HL-60 (cell line): ENCODE data around the gene ABLIM1.

ENCODE experiments used
- REST ChIP-seq: IDR thresholded peaks from 2 replicates; pipeline ENCODE4 v1.6.1; 2012; ENCODE audit warnings: low read depth; ENCODE audit not compliant: insufficient replicate concordance
- TF ChIP-seq, protein P1 (sequence below): IDR thresholded peaks from one replicate; pipeline ENCODE4 v1.5.1; 2011; ENCODE audit warnings: low read length, control low read depth, inconsistent platforms; ENCODE audit not compliant: insufficient read depth

- TF ChIP-seq, protein P1, sequence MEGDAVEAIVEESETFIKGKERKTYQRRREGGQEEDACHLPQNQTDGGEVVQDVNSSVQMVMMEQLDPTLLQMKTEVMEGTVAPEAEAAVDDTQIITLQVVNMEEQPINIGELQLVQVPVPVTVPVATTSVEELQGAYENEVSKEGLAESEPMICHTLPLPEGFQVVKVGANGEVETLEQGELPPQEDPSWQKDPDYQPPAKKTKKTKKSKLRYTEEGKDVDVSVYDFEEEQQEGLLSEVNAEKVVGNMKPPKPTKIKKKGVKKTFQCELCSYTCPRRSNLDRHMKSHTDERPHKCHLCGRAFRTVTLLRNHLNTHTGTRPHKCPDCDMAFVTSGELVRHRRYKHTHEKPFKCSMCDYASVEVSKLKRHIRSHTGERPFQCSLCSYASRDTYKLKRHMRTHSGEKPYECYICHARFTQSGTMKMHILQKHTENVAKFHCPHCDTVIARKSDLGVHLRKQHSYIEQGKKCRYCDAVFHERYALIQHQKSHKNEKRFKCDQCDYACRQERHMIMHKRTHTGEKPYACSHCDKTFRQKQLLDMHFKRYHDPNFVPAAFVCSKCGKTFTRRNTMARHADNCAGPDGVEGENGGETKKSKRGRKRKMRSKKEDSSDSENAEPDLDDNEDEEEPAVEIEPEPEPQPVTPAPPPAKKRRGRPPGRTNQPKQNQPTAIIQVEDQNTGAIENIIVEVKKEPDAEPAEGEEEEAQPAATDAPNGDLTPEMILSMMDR, result no peak
- no peak for TF ChIP-seq REST
Measured at GRCh38 chr10:114645706-114646105, 12.4 kb downstream of the ABLIM1 start.
